Measurements from ENCODE around the gene KLHL40.

Gene KLHL40

DNA sequence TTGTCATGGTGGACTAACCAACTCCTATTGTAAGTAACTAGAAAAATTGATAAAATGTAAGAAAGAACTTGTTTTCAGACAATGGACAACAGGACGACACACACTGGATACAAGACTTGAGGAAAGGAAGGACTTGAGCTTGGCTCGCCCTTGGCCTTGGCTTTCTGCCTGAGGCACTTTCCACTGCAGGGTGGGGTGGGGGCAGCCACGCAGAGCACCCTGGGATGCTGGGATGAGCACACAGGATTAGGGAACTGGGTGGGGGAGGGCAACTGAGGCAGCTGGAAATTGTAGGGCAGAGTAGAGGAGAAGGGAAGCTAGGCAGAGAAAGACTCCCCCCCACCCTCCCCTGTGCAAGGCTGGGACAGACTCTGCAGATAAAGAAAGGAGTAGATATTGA is 42.7 kb downstream of the KLHL40 start:
- DNase-seq, result no peak

GRCh38 chr3:42728668-42729364 is 43.5 kb downstream of the KLHL40 start:
- DNase-seq, result peak; percentile 2

GRCh38 chr3:42729404-42730145 is 44.2 kb downstream of the KLHL40 start:
- DNase-seq, result no peak

GRCh38 chr3:42730294-42730693 is 45.0 kb downstream of the KLHL40 start:
- no peak for DNase-seq

- DNase-seq, result peak; percentile 1
Observed at GRCh38 chr3:42730706-42731420, 45.5 kb downstream of the KLHL40 start.

- peak; percentile 0 for DNase-seq
Observed at GRCh38 chr3:42731476-42732195, 46.3 kb downstream of the KLHL40 start.

- DNase-seq, result no peak
Observed at GRCh38 chr3:42732196-42732828, 47.0 kb downstream of the KLHL40 start.

DNA sequence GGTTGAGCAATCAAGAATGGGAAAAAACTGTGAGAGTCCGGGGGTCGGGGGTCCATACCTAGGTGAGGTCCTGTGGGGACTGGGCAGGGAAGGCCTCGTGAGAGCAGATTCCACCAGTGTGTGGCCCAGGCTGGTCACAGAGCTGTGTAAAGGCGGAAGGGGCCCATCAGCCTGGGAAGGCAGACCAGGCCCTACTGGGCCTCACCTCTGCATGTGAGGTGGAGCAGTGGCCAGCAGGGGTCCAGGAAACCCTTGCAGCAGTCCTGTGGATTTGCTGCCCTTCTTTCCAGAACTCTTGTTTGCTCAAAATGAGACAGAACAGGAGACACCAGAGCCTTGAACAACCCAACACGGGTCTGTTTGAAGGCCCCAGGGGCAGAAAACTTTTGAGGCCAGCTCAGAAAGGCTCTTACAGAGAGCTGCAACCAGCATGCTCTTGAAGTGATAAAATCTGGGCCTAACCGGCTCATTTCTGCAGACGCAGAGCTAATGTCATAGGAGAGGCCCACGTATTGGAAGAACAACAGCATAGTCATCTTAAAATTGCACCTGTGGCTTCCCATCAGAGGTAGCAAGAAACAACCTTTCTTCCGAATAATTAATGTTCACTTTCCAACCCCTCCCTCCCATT is 47.6 kb downstream of the KLHL40 start:
- DNase-seq, result peak; percentile 2

DNA sequence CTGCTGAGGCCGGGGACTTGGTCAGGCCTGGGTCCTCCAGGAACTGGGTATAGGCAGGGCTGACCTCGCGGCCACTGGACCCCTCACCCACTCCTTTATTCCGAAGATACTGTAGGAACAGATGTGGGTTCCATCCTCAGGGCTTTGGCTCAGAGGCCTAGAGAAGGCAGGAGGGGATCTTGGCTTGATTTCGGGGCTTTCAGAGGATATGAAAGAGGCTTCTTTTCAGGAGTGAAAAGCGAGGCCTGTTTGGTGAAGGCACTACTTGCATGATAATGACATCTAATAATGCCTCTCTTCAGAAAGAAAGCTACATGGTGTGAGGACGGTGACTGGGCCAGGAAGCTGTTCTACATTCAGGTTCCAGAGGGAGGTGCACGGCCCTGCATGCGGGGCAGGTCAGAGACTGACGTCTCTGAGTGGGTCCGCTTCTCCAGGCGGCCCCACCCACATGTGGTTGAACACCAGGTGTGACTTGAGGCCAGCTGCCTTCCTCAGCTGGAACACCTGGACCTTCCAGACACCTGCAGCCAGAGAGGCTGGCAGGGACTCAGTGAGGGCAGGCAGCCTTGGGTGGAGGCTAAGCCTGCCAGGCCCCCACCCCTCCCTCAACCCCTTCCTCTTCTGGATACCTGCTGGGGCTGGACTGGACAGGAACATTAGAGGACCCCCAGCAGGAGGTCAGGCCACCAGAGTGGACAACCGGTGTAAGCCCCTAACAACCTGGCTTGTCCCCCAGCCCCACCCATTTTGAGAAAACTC is 48.3 kb downstream of the KLHL40 start:
- peak; percentile 7 for DNase-seq

GRCh38 chr3:42734263-42734860 is 49.0 kb downstream of the KLHL40 start:
- DNase-seq, result no peak

GRCh38 chr3:42735019-42735418 is 49.7 kb downstream of the KLHL40 start:
- DNase-seq, result peak; percentile 4

DNA sequence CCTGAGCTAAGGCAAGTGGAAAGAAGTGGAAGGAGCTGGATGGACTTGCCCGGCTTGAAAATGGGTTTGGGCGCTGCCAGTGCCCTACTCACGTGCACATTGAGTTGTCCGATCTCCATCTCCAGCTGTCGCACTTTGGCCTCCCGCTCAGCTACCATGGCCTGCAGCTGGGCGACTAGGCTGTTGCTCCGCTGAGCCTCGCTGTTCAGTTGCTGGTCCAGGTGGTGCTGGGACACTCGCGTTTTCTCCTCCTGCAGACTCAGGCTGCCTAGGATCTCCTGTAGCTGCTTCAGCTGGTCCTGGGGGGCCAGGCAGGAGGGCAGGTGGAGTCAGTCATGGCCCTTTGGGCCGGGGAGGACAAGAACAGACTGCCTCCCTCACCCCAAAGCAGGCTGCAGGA is 50.3 kb downstream of the KLHL40 start:
- DNase-seq, result peak; percentile 0

GRCh38 chr3:42736081-42736480 is 50.7 kb downstream of the KLHL40 start:
- DNase-seq, result no peak

- DNase-seq, result no peak
Observed at GRCh38 chr3:42736531-42736930, 51.2 kb downstream of the KLHL40 start.

GRCh38 chr3:42739401-42740158 is 54.2 kb downstream of the KLHL40 start:
- no peak for DNase-seq

- DNase-seq, result no peak
Observed at GRCh38 chr3:42741796-42742195, 56.5 kb downstream of the KLHL40 start.

All from activated CD4-positive, alpha-beta T cell treated with anti-CD3 and anti-CD28 coated beads for 1 hour (primary cell).